GM12801 (cell line): ENCODE measurements around the gene PALLD.

Source experiments
- TF ChIP-seq, protein P1 (sequence below): IDR thresholded peaks from one replicate; pipeline ENCODE4 v1.5.1; 2011; ENCODE audit warnings: control low read depth; ENCODE audit not compliant: insufficient read length; ENCODE audit errors: extremely low read depth

PALLD gene

DNA sequence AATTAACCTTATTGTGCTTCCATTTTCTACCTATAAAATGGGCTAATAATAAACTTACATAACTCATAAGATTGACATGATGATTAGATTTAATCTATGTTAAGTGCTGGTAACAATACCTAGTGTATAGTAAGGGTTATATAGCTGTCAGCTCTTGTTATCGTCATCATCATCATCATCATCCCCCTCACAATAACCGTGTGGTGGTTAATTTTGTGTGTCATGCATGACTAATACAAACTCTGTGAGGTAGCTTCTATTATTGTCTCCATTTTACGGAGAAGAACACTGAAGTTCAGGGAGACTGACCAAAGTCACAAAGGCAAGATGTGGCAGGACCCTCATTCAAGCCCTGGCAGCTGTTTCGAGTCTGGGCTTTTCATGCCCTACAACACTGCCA is 211.3 kb downstream of the PALLD start:
- TF ChIP-seq, protein P1, sequence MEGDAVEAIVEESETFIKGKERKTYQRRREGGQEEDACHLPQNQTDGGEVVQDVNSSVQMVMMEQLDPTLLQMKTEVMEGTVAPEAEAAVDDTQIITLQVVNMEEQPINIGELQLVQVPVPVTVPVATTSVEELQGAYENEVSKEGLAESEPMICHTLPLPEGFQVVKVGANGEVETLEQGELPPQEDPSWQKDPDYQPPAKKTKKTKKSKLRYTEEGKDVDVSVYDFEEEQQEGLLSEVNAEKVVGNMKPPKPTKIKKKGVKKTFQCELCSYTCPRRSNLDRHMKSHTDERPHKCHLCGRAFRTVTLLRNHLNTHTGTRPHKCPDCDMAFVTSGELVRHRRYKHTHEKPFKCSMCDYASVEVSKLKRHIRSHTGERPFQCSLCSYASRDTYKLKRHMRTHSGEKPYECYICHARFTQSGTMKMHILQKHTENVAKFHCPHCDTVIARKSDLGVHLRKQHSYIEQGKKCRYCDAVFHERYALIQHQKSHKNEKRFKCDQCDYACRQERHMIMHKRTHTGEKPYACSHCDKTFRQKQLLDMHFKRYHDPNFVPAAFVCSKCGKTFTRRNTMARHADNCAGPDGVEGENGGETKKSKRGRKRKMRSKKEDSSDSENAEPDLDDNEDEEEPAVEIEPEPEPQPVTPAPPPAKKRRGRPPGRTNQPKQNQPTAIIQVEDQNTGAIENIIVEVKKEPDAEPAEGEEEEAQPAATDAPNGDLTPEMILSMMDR: no peak

DNA sequence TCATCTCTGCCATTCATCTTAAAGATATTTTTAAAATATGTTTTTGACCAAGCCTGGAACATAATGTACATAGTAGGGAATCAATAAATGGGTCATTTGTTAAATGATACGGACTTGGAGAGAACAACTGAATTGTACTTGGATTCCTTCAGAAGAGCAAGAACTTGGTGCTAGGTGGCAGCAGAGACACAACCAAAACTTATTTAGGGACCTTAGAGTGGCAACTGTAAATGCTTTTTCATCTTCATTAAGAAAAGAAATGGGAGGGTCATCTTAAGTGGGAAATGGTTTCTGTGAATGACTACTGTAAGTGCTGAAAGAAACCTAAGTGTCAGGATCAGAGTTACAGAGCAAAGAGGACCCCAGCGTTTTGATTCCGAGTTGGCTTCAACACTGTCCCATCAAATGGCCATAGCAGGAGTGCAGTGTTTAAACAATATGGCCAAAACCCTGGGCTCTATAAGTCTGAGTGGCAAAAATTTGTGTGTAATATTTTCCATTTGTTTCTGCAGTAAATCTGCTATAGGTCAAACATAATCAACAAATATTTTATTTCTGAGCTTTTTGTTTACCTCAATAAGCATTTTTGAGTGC is 213.6 kb downstream of the PALLD start:
- TF ChIP-seq, protein P1: no peak

DNA sequence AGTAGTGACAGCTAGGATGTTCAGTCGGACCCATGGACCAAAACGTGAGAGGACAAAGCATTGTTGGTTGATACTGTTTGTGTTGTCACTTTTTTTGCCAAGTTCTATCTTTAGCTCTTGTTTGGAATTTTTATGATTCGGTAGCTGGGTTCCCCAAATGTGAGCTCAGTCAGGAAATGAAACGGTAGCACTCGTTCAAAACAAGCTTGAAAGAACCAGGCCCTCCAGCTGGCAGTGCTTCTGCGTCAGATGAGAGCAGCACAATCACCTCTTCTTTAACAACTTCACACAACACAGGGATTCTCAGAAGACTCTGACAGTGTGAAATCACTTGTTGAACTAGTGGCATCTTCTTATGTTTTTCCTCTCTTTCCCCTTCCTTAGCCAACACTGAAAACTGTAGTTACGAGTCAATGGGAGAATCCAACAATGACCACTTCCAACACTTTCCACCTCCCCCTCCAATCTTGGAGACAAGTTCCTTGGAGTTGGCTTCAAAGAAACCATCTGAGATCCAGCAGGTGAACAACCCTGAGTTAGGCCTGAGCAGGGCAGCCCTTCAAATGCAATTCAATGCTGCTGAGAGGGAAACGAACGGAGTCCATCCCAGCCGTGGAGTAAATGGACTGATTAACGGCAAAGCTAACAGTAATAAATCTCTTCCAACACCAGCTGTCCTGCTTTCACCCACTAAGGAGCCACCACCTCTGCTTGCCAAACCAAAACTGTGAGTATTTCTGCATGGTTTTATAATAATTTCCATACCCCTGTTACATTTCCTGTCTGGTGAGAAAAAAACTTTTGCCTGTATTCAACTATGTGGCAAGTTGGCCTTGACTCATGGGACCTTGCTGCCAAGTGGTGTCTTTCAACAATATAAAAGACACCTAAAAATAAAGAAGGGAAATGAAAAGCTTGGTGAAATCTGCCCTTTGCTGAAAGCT is 214.6 kb downstream of the PALLD start:
- TF ChIP-seq, protein P1: no peak

DNA sequence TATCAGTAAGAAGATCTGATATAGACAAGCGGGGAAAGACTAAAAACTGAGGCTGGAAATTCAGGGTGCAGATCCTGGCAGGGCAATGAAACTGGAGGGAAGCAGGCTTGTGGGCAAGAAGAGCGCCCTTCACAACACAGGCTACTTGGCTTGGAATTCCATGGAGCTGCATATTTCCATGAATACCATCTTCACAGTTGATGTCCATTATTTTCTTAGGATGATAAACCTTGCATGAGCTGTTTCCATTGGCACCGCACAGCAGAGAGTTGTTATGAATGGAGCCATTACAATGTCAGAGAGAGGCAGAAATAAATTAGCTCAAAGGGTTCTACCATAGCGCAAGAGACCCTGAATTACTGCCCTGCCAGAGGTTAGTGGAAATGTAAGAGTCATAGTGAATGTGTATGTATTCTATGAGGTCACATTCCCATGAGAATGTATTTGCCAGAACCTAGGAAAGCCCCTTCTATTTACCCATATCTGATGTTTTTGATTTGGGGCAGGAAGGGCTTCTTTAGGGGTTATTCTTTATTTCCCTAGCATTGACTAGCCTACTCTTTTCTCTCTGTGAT is 215.6 kb downstream of the PALLD start:
- TF ChIP-seq, protein P1: no peak

DNA sequence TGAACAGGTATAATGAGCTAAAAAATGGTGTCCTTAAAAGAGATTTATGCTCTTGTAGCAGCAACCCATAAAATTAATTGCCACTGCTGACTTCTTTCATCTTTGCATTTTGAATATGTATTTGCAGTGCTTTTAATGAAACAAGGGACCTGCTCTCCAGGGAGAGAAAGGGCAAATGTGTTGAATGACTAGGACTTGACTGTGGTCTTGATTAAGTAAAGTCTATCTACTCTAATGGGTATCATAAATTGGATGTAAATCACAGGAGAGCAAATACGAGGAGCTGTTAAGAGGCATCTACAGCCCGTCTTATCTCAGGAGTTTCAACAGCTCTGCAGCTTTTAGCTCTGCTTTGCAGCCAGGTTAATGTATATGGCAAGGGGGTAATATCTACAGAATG is 216.4 kb downstream of the PALLD start:
- TF ChIP-seq, protein P1: no peak

DNA sequence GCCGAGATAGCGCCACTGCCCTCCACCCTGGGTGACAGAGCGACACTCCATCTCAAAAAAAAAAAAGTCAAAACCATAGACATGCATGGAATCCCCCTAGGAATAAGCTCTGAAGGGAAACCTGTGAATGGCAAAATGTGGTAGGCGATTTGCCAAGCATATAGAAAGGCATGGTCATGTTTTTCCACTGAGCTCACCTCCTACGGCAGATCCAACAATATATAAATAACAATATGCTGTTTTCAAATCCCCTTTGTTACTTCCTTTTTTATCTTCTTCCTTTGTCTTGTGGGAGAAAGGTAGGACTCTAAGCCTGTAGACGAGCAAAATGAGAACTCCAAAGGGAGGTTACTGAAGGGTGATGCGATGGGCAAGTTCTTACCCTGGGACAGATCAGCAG is 219.0 kb downstream of the PALLD start:
- TF ChIP-seq, protein P1: no peak

DNA sequence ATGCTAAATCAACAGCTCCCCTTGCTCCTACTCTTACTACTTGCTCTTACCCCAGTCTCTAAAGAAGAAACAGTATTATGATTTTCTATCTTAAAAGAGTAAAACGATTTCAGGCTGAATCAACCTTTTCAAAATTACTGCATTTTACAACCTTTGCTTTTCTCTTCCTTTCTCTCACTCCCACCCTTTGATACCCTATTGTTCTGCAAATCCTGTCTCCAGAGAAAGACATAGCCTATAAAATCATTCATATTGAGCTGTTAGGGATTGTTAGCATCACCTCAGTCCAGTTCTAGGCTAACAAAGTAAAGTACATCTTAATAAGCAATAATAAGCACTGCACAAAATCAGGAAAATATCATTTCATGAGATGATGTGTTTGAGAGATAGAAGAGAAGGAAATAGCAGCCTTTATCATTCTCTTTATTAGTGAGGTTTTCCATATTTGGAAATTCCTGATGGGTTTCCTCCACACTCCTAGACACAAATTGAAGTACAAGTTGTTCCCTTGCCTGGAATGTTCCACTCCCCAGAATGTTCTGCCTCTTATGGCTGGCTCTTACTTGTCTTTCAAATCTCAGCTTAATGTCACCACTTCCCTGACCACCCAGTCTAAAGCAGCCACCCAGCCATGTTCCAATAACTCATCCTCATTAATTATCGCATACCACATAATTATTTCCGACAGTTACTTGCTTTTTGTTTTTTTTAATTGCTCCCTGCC is 219.7 kb downstream of the PALLD start:
- TF ChIP-seq, protein P1: no peak
